DOHH2 (cell line): ENCODE measurements around the gene TPPP2.

Experiments used
- H3F3A ChIP-seq: fragments of 200-600 bp; sonication (generic), shearing (Covaris generic); 2 replicates; pipeline ENCODE4 v1.6.0; 2016; ENCODE audit warnings: antibody characterized with exemption, mild to moderate bottlenecking; ENCODE audit not compliant: control insufficient read depth, insufficient read depth
- H3K27ac ChIP-seq: fragments of 200-600 bp; sonication (generic); 2 replicates; pipeline ENCODE4 v1.5.1; 2014; ENCODE audit warnings: low read depth, mild to moderate bottlenecking, low read length, moderate library complexity
- H3K27me3 ChIP-seq: fragments of 200-600 bp; sonication (generic); 2 replicates; pipeline ENCODE4 v1.6.1; 2014; ENCODE audit warnings: mild to moderate bottlenecking, low read length, mixed read lengths; ENCODE audit not compliant: control insufficient read depth
- H3K36me3 ChIP-seq: fragments of 200-600 bp; sonication (generic); 2 replicates; pipeline ENCODE4 v1.6.1; 2014; ENCODE audit warnings: mild to moderate bottlenecking, low read length, moderate library complexity, mixed read lengths; ENCODE audit not compliant: control insufficient read depth
- H3K4me1 ChIP-seq: fragments of 200-600 bp; sonication (generic); 2 replicates; pipeline ENCODE4 v1.6.1; 2014; ENCODE audit warnings: mild to moderate bottlenecking, low read length, mixed read lengths; ENCODE audit not compliant: control insufficient read depth
- H3K4me2 ChIP-seq: fragments of 200-600 bp; sonication (generic); 2 replicates; pipeline ENCODE4 v1.6.0; 2014; ENCODE audit warnings: mild to moderate bottlenecking, low read length, moderate library complexity
- H3K4me3 ChIP-seq: fragments of 200-600 bp; sonication (generic); 2 replicates; pipeline ENCODE4 v1.5.1; 2014; ENCODE audit warnings: mild to moderate bottlenecking, low read length, mixed read lengths
- H3K79me2 ChIP-seq: fragments of 200-600 bp; sonication (generic); 2 replicates; pipeline ENCODE4 v1.6.1; 2014; ENCODE audit warnings: mild to moderate bottlenecking, low read length, mixed read lengths; ENCODE audit not compliant: control insufficient read depth
- H3K9me2 ChIP-seq: fragments of 200-600 bp; sonication (generic); replicated peaks from 2 replicates; pipeline ENCODE4 v1.6.1; 2014; ENCODE audit warnings: mild to moderate bottlenecking, low read length, mixed read lengths; ENCODE audit not compliant: control insufficient read depth
- H3K9me3 ChIP-seq: fragments of 200-600 bp; sonication (generic); 2 replicates; pipeline ENCODE4 v1.6.1; 2014; ENCODE audit warnings: antibody characterized with exemption, low read length, mixed read lengths; ENCODE audit not compliant: control insufficient read depth, insufficient read depth
- H4K20me1 ChIP-seq: fragments of 200-600 bp; sonication (generic); 2 replicates; pipeline ENCODE4 v1.6.0; 2014; ENCODE audit warnings: low read depth, mild to moderate bottlenecking, antibody characterized with exemption, low read length, moderate library complexity; ENCODE audit not compliant: control insufficient read depth, insufficient read depth
- EZH2phosphoT487 ChIP-seq: fragments of 200-600 bp; sonication (generic); IDR thresholded peaks from 2 replicates; pipeline ENCODE4 v1.6.1; 2017; ENCODE audit warnings: borderline replicate concordance, mild to moderate bottlenecking, antibody characterized with exemption, low read length, moderate library complexity, mixed read lengths
- TF ChIP-seq, protein P1 (sequence below): fragments of 200-600 bp; sonication (generic); IDR thresholded peaks from one replicate; pipeline ENCODE4 v1.5.1; 2014; ENCODE audit warnings: antibody characterized with exemption, mild to moderate bottlenecking, low read depth, low read length; ENCODE audit not compliant: poor library complexity, severe bottlenecking

Gene TPPP2

DNA sequence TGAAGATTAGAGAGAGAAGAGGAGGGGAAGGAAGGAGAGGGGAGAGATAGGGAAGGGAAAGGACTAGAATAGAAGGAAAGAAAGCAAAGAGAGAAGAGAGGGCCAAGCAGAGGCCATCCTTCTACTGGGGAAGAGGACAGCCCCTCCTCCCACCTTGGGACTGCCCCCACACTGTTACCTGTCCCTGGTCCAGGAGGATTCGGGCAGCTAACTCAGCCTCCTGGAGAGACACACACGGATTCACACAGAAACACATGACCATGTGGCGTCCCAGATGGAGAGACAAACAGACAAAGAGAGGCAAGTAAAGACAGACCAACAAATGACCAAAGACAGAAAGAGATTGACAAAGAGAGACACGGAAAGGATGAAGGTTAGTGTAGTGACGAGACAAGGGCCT is 7.3 kb upstream of the TPPP2 start:
- H3K9me3 ChIP-seq = no peaks in the 10 kb centered on the region
- no peaks in the 10 kb centered on the region for H3K79me2 ChIP-seq
- no peak overlapping the region for H3K27ac ChIP-seq
- TF ChIP-seq EZH2phosphoT487 = no peak
- TF ChIP-seq, protein P1, sequence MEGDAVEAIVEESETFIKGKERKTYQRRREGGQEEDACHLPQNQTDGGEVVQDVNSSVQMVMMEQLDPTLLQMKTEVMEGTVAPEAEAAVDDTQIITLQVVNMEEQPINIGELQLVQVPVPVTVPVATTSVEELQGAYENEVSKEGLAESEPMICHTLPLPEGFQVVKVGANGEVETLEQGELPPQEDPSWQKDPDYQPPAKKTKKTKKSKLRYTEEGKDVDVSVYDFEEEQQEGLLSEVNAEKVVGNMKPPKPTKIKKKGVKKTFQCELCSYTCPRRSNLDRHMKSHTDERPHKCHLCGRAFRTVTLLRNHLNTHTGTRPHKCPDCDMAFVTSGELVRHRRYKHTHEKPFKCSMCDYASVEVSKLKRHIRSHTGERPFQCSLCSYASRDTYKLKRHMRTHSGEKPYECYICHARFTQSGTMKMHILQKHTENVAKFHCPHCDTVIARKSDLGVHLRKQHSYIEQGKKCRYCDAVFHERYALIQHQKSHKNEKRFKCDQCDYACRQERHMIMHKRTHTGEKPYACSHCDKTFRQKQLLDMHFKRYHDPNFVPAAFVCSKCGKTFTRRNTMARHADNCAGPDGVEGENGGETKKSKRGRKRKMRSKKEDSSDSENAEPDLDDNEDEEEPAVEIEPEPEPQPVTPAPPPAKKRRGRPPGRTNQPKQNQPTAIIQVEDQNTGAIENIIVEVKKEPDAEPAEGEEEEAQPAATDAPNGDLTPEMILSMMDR = no peak
- no peaks in the 10 kb centered on the region for H3F3A ChIP-seq
- H3K4me2 ChIP-seq = no peak overlapping the region
- H3K4me1 ChIP-seq = no peaks in the 10 kb centered on the region
- H3K9me2 ChIP-seq = no peaks in the 10 kb centered on the region
- H3K36me3 ChIP-seq = no peaks in the 10 kb centered on the region
- no peak overlapping the region for H3K4me3 ChIP-seq
- peaks cover 47% of the 10 kb centered on the region for H3K27me3 ChIP-seq
- no peaks in the 10 kb centered on the region for H4K20me1 ChIP-seq

DNA sequence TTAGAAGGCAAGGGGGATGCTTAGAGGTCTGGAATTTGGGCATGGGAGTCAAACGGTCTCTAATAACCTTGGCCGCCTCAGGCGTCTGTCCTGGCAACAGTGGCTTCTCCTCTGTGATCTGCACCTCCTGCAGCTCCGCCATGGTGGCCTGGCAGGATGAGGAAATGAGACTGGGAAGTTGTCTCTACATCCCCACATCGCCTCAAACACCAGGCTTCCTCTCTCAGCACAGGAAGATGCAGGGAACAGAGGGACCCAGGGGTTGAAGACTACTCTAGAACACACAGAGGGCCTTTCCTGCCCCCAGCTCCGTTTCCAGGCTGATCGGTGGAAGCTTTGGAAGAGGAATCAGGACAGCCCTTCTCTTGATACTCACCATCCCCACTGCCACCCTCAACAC is 6.8 kb upstream of the TPPP2 start:
- Histone ChIP-seq H3K4me3 (no peak overlapping the region), H3K4me2 (no peak overlapping the region), H3K27me3 (peaks cover 47% of the 10 kb centered on the region), H3K9me2 (no peaks in the 10 kb centered on the region), H4K20me1 (no peaks in the 10 kb centered on the region), H3K4me1 (no peaks in the 10 kb centered on the region), H3K79me2 (no peaks in the 10 kb centered on the region), H3F3A (no peaks in the 10 kb centered on the region), H3K36me3 (no peaks in the 10 kb centered on the region), H3K27ac (no peak overlapping the region), H3K9me3 (no peaks in the 10 kb centered on the region)
- no peak for TF ChIP-seq EZH2phosphoT487
- TF ChIP-seq, protein P1 = no peak

DNA sequence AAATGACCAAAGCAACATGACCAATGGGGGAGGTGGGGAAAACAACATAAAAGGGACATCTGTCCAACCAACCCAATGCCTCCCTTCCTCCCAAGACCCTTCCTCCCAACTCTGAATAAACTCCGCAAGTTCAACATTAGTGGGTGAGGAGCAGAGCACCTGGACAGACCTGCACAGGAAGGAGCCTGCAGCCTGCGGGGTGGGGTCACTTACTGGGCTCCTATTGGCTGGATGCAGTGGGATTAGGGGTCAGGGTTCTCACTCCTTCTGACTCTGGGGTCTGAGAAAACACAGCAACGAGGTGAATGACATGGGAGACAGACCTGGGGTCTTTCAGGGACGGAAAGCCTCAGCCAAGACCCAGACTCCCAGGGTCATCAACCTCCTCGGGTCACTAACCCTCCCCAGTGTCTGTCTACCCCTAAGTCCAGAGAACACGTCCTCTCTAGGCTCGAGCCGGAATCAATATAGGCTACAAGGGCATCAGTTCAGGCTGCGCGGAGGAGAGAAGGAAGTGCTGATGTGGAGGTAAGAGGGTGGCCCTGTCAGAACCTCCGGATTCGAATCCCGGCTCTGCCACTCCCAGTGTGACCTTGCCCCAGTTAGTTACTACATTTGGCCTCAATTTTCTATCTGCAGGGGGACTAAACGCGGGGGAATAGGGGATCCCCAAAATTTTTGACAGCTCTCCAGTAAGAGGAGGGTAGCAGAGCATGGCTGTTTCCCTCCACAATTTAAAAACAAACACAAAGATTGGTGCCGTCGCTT is 6.0 kb upstream of the TPPP2 start:
- Histone ChIP-seq H3K4me3 (no peak overlapping the region), H3K27ac (no peak overlapping the region)

More for the DNA sequence above, 6.0 kb upstream of the TPPP2 start:
- no peak for TF ChIP-seq EZH2phosphoT487
- TF ChIP-seq, protein P1 = no peak
- no peaks in the 10 kb centered on the region for H3K9me3 ChIP-seq
- H3F3A ChIP-seq = no peaks in the 10 kb centered on the region
- no peaks in the 10 kb centered on the region for H3K79me2 ChIP-seq
- H3K27me3 ChIP-seq = peaks cover 45% of the 10 kb centered on the region
- H4K20me1 ChIP-seq = no peaks in the 10 kb centered on the region
- no peak overlapping the region for H3K4me2 ChIP-seq
- no peaks in the 10 kb centered on the region for H3K9me2 ChIP-seq
- no peaks in the 10 kb centered on the region for H3K36me3 ChIP-seq
- H3K4me1 ChIP-seq = no peaks in the 10 kb centered on the region
